Measurements from ENCODE around the gene SSX1. TPM values are rescaled to one million over a fixed set of nuclear protein-coding genes. Genes with fewer than 3 reads are reported as not detected.
"Not testable (repeated sequence)": the region's sequence is repeated elsewhere in the genome, so short reads cannot be mapped to it uniquely, and the experiment has no call there.

The SSX1 gene, protein sequence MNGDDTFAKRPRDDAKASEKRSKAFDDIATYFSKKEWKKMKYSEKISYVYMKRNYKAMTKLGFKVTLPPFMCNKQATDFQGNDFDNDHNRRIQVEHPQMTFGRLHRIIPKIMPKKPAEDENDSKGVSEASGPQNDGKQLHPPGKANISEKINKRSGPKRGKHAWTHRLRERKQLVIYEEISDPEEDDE
- total RNA-seq: not detected
- long read RNA-seq: 0 reads

DNA sequence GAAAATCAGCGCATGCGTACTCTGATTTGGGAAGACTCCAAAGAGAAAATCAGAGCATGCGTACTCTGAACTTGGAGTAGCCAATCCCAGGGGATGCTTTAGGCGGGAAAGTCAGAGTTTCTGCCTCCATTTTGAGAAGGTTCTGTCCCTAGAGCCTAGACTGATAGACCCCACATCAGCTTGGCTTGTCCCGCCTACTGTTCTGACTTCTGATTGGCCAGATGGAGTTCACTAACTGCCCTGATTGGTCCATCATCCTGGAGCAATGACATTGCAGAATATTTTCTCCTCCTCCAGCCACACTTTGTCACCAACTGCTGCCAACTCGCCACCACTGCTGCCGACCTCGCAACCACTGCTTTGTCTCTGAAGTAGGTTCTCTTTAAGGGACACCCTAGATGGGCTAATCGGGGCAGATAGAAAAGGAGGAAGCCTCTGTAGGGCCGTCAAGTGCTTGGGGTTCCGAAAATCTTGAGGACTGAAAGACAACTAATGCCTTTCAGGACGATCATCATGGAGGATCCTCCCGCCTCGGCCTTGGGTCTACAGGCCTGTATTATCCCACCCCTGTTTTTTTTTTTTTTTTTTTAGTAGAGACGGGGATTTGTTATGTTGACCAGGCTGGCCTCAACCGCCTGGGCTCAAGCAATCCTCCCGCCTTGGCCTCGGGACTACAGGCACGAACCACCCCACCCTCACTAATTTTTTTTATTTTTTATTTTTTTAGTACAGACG, at the start of gene SSX1:
TSS of gene SSX1 (plus strand) at position 331 of the 735 bp plus-strand sequence. CDS start 1,850 bp downstream, outside the sequence.
- intact Hi-C loops (cut with DNase I); DNase-seq (ENCODE audit: low spot score): not testable (repeated sequence)

DNA sequence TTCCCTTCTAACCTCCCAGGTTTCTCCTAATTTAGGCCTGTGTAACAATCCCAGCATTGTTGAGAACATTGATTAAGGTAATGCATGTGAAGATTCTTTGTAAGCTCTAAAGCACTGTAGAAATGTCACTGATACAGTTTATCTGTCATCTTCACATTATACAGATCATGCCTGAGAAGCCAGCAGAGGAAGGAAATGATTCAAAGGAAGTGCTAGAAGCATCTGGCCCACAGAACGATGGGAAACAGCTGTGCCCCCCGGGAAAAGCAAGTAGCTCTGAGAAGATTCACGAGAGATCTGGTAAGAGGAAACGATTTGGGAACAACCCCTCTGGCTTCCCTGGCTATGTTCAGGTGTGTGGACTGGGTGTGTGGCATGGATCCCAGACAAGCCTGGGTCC, 40.9 kb upstream of the SSX1 start:
- intact Hi-C loops (cut with DNase I); DNase-seq (ENCODE audit: low spot score): not testable (repeated sequence)

DNA sequence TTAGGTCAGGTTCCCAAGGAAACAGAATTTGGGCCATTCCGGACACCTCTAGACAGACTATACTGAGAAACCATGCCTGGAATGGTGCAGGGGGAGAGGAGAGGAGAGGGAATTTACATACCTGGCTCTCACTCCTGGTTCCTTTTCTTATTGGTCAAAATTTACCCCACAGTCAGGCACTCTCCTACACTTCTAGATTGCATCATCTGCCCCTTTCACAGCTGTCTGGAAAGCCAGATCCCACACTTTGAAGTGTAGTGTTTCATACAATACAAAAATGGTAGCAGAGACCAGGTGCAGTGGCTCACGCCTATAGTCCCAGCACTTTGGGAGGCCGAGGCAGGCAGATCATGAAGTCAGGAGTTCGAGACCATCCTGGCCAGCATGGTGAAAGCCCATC, 31.0 kb upstream of the SSX1 start:
- intact Hi-C loops (cut with DNase I); DNase-seq (ENCODE audit: low spot score): not testable (repeated sequence)

GRCh38 chrX:48252945-48253344, 2.2 kb upstream of the SSX1 start:
- DNase-seq (ENCODE audit: low spot score); intact Hi-C loops (cut with DNase I): not testable (repeated sequence)

DNA sequence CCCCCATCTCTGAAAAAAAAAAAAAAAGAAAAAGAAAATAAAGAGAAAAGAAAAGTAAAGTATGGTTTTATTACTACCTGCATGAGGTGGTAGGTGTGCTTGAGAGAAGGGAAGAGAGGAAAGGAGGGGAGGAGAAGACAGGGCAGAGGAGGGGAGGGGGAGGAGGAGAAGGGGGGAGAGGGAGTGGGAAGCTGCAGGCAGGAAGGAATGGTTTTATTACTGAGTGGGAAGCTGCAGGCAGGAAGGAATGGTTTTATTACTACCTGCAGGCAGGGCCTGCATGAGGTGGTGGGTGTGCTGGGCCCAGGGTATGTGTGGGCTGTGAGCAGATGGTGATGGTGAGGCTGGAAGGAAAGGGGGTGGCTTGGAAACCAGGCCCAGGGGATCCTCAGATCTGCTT, 19.2 kb downstream of the SSX1 start:
- intact Hi-C loops (cut with DNase I); DNase-seq (ENCODE audit: low spot score): not testable (repeated sequence)

- intact Hi-C loops (cut with DNase I): no loop called here
- no peak for DNase-seq (ENCODE audit: low spot score)
Observed at GRCh38 chrX:48278958-48279357, 23.8 kb downstream of the SSX1 start.

GRCh38 chrX:48280729-48281128, 25.5 kb downstream of the SSX1 start:
- intact Hi-C loops (cut with DNase I); DNase-seq (ENCODE audit: low spot score): not testable (repeated sequence)

GRCh38 chrX:48306175-48306574, 51.0 kb downstream of the SSX1 start:
- intact Hi-C loops (cut with DNase I): no loop called here
- DNase-seq (ENCODE audit: low spot score): no peak

- DNase-seq (ENCODE audit: low spot score); intact Hi-C loops (cut with DNase I): not testable (repeated sequence)
Observed at GRCh38 chrX:48313996-48314395, 58.8 kb downstream of the SSX1 start.

Other genes starting within 250 kb of the SSX1 start
- not detected for gene SPACA5, start 248.4 kb upstream of the SSX1 start, total RNA-seq
- 2.9 TPM for gene ZNF630, start 183.8 kb upstream of the SSX1 start, total RNA-seq
- gene SPACA5B, start 124.8 kb upstream of the SSX1 start, total RNA-seq: not detected
- gene SSX5, start 58.6 kb upstream of the SSX1 start, total RNA-seq: not detected
- gene SSX3, start 101.3 kb downstream of the SSX1 start, total RNA-seq: not detected
- not detected for gene SSX4, start 128.1 kb downstream of the SSX1 start, total RNA-seq
- not detected for gene SSX4B, start 156.6 kb downstream of the SSX1 start, total RNA-seq
- 2.2 TPM for gene SLC38A5, start 214.9 kb downstream of the SSX1 start, total RNA-seq
- 18.8 TPM for gene FTSJ1, start 220.8 kb downstream of the SSX1 start, total RNA-seq